HG03460 (cell line): ENCODE measurements around the gene CGB1.
"Not testable (repeated sequence)": the region's sequence is repeated elsewhere in the genome, so short reads cannot be mapped to it uniquely, and the experiment has no call there.

Experiments used
- ATAC-seq: cut with Tn5 transposase; IDR thresholded peaks from one replicate; pipeline ENCODE4 v1.9.1; 2021; ENCODE audit not compliant: unreplicated experiment

Gene CGB1

GRCh38 chr19:49024233-49024632 lies 12.5 kb downstream of the CGB1 start, which contains the start of gene CGB3:
Gene CGB3, minus strand, starts transcription at chr19:49024333. Its CDS starts 362 bp downstream, at chr19:49023971.
- ATAC-seq = not testable (repeated sequence)

GRCh38 chr19:49022116-49022515 lies 14.6 kb downstream of the CGB1 start:
- ATAC-seq = no peak

- no peak for ATAC-seq
These were observed 15.5 kb downstream of the CGB1 start for GRCh38 chr19:49020931-49021895.

GRCh38 chr19:49020342-49020741 lies 16.4 kb downstream of the CGB1 start:
- no peak for ATAC-seq

GRCh38 chr19:49019242-49019932 lies 17.3 kb downstream of the CGB1 start:
- no peak for ATAC-seq

- not testable (repeated sequence) for ATAC-seq
These were observed 18.1 kb downstream of the CGB1 start for GRCh38 chr19:49018388-49019241.

GRCh38 chr19:49017666-49018351 lies 18.9 kb downstream of the CGB1 start:
- no peak for ATAC-seq

- ATAC-seq = no peak
These were observed 19.5 kb downstream of the CGB1 start, which contains the start of gene LHB for GRCh38 chr19:49017041-49017665. Gene LHB, minus strand, starts transcription at chr19:49017091. Its CDS starts 10 bp downstream, at chr19:49017081.

GRCh38 chr19:49016067-49016839 lies 20.4 kb downstream of the CGB1 start:
- ATAC-seq = no peak

- ATAC-seq = no peak
These were observed 21.8 kb downstream of the CGB1 start for GRCh38 chr19:49014870-49015255.

- ATAC-seq = no peak
These were observed 22.4 kb downstream of the CGB1 start for GRCh38 chr19:49014123-49014869.

GRCh38 chr19:49011194-49011593 lies 25.5 kb downstream of the CGB1 start:
- no peak for ATAC-seq

GRCh38 chr19:49010453-49010852 lies 26.2 kb downstream of the CGB1 start:
- no peak for ATAC-seq

GRCh38 chr19:49009828-49010227 lies 26.9 kb downstream of the CGB1 start:
- ATAC-seq = no peak

GRCh38 chr19:49006905-49007304 lies 29.8 kb downstream of the CGB1 start:
- no peak for ATAC-seq

- ATAC-seq = no peak
These were observed 31.6 kb downstream of the CGB1 start for GRCh38 chr19:49004964-49005614.

- no peak for ATAC-seq
These were observed 32.6 kb downstream of the CGB1 start for GRCh38 chr19:49004133-49004532.
